HG02970 (cell line): ENCODE results near the gene MACROD2.

ENCODE experiments used
- ATAC-seq: cut with Tn5 transposase; IDR thresholded peaks from one replicate; pipeline ENCODE4 v1.9.1; 2021; ENCODE audit warnings: mild to moderate bottlenecking, moderate library complexity, moderate number of reproducible peaks; ENCODE audit not compliant: unreplicated experiment, low FRiP score

Gene MACROD2

GRCh38 chr20:14562981-14563380 lies 567.7 kb downstream of the MACROD2 start:
- no peak for ATAC-seq

GRCh38 chr20:14566505-14566904 lies 571.2 kb downstream of the MACROD2 start:
- ATAC-seq: no peak

- no peak for ATAC-seq
Observed at GRCh38 chr20:14568225-14568624, 572.9 kb downstream of the MACROD2 start.

- ATAC-seq: no peak
Observed at GRCh38 chr20:14568701-14569100, 573.4 kb downstream of the MACROD2 start.

DNA sequence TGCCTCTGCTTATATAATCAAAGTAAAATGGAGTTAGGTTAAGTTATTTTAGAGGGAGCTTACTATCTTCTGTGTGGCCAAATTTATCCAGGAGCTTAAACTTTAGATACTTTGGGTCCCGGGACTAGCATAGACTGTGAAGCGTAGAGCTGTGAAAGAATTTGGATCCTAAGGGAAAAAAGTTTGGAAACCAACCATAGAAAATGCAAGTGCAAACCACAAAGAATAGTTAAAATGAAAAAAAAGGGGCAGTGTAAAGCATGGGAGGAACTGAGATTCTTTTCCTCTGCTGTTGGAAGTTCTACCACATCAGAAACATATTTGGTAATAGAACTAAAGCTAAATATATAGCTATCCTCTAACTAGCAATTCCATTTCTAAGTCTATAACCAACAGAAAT lies 574.3 kb downstream of the MACROD2 start:
- ATAC-seq: no peak

GRCh38 chr20:14570811-14571210 lies 575.5 kb downstream of the MACROD2 start:
- no peak for ATAC-seq

DNA sequence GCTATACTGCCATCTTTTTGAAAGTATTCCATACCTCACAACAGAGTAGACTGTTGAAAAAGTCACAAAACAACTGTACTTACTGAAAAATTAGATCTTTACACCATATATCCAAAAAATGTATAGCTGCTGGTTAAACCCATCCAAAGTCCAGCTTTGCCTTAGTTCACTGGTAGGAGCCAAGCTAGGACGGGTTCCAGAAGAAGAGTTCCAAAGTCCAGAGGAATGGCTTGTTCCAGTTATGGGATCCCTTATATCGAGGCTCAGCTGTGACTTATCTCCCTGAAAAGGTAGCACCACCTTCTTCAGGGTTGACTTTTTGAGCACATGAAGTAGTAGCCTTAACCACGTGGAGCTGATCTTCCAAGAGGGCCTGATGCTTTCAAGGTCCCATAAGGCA lies 578.4 kb downstream of the MACROD2 start:
- ATAC-seq: no peak

DNA sequence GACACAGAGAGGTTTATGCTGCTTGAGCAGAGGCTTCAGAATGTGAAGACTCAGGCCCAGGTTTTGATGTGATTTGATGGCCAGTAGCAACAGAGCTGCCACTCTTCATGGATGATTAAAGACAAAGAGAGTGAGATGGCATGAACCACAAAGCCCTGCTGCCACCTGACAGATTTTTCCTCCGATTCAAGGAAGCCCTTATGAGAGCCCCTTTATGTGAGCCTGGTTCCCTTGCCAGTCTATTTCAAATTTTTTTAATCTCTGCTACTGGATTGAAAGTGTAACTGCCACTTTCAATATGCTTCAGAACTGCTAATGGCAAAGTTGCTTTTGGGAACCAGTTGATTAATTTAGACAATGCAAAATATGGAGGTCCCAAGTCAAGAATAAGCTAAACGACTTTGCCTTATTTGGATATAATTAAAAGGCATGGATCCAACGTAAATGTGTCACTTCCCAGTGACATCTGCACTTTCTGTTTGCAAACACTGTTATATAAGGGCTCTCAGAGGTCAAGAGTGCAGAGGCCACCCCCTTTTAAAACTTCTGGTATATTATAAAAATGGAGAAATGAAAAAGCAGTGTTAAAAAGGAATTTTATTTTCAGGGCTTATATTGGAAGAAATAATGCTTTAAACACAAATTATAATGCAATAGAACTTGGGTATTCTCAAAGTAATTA lies 581.0 kb downstream of the MACROD2 start:
- no peak for ATAC-seq

- no peak for ATAC-seq
Observed at GRCh38 chr20:14580418-14581074, 585.2 kb downstream of the MACROD2 start.

DNA sequence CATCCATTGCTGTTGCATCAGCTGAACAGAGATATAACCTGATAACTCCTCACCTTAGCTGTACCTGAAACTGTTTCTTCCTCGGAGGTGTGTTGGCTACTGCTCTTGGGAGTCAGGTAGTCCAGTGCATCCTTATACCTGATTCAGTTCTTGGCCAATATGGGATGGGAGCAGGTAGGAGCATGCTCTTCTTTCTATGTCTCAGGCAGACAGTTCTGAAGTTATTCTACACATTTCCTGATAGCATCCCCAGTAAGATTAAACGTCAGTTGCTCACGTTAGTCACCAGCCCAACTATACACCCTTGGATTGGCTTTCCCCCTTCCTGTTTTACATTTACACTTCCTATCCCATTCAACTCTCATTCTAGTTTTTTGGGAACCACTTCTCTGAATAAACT lies 586.4 kb downstream of the MACROD2 start:
- no peak for ATAC-seq

DNA sequence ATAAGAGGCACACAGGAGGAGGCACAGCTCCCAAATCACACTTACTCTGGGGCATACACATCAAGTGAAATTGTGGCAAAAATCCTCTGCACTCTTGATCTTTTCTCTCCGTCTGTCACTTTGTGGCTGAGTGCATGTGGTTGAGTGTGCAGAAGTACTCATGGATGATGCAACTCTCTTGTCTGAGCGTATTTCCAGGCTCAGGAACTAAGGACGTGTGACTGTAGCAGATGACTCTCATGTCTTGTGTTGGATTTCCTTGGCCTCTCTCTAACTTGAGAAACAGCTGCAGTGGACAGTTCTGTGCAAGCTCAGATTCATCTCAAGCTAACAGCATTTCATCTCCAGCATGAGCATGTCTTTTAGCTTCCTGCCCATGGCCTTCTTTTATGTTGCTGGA lies 587.5 kb downstream of the MACROD2 start:
- no peak for ATAC-seq

DNA sequence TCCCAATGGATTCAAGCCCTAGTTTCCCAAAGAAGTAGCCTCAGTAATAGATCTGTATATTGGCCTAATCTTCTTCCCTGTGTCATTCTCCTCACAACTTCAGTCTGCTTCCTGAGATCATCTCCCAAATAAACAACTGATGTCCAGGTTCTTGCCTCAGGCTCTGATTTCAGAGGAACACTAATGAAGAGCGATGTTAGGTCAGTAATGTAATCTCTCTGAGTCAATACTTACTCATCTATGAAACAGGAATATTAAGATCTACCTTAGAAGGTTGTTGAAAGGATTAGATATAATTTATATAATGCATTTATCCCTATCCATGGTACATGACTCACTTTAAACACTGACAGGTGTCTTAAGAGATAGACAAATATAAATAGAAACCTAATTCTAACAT lies 588.1 kb downstream of the MACROD2 start:
- ATAC-seq: no peak

- no peak for ATAC-seq
Observed at GRCh38 chr20:14589383-14589782, 594.1 kb downstream of the MACROD2 start.

DNA sequence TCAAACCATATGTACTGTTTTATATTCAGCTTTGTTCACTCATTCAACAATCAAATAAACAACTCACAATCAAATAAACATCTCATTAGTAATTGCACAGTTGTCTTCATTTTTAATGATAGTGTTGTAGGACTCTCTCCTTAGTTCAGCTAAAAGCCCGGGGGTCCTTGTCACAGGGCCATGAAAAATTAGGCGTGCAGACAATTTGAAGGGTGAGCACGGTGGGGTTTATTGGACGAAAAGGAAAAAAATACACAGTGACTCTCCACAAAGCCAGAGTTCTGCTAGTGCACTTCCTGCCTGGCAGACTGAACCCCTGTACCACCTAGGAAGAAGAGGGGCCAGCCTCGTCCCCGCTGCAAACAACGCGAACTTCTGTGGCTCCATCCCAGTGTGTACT lies 599.7 kb downstream of the MACROD2 start:
- no peak for ATAC-seq

GRCh38 chr20:14597206-14597715 lies 601.9 kb downstream of the MACROD2 start:
- no peak for ATAC-seq

- ATAC-seq: no peak
Observed at GRCh38 chr20:14599613-14600012, 604.3 kb downstream of the MACROD2 start.

- no peak for ATAC-seq
Observed at GRCh38 chr20:14600527-14600926, 605.2 kb downstream of the MACROD2 start.

- no peak for ATAC-seq
Observed at GRCh38 chr20:14604143-14604542, 608.8 kb downstream of the MACROD2 start.

- ATAC-seq: no peak
Observed at GRCh38 chr20:14609328-14610221, 614.3 kb downstream of the MACROD2 start.

GRCh38 chr20:14611479-14611878 lies 616.2 kb downstream of the MACROD2 start:
- no peak for ATAC-seq

- ATAC-seq: no peak
Observed at GRCh38 chr20:14612391-14612790, 617.1 kb downstream of the MACROD2 start.
